Omental fat pad (tissue), 4 donors: Measurements from ENCODE around the gene ULBP3. TPM values are rescaled to one million over a fixed set of nuclear protein-coding genes. Genes with fewer than 3 reads are reported as not detected.

Experiments used
- ATAC-seq: fragments of 150-250 bp; one replicate; pipeline ENCODE4 v1.9.1; 2016; ENCODE audit warnings: mild to moderate bottlenecking, moderate library complexity; ENCODE audit not compliant: low FRiP score
- DNase-seq: peaks from one replicate; pipeline ENCODE4 v3.0.0-alpha.2; 2019; ENCODE audit warnings: low spot score
- total RNA-seq, 4 donors: library from RNA; depleted of rRNA; stranded (reverse); fragments of >200 nt; gene quantifications; one replicate each; pipeline ENCODE4 v1.1.0, GENCODE V29; 2016
- TF ChIP-seq, protein P1 (sequence below), 3 donors: fragments of 450-650 bp; IDR thresholded peaks; one replicate each; pipeline ENCODE4 v1.5.1; 2016 to 2017; ENCODE audit warnings: antibody characterized with exemption in 3 of 3, mild to moderate bottlenecking in 3 of 3, moderate library complexity in 2 of 3

The ULBP3 gene
- total RNA-seq, 4 donors from 2014 or later, result 1.7 to 3.5 (median 2.2) TPM

DNA sequence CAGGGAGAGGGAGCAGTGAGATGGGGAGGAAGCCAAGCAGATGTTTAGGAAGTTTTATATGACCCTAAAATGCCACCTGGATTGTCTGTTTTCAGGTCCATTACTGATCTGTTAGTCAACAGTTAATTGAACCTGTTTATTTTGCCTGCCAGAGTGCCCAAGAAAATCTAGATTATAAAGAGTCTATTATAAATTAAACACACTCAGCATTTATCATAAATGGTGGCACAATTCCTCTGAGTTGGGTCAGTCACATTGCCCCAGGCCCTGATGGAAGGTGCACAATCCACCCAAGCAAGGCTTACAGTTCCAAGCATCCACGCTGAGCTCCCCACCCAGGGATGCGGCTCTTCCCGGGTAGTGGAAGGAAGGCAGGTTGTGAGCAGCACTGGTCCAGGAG, 21.4 kb upstream of the ULBP3 start:
- DNase-seq, result no peak
- TF ChIP-seq, protein P1, sequence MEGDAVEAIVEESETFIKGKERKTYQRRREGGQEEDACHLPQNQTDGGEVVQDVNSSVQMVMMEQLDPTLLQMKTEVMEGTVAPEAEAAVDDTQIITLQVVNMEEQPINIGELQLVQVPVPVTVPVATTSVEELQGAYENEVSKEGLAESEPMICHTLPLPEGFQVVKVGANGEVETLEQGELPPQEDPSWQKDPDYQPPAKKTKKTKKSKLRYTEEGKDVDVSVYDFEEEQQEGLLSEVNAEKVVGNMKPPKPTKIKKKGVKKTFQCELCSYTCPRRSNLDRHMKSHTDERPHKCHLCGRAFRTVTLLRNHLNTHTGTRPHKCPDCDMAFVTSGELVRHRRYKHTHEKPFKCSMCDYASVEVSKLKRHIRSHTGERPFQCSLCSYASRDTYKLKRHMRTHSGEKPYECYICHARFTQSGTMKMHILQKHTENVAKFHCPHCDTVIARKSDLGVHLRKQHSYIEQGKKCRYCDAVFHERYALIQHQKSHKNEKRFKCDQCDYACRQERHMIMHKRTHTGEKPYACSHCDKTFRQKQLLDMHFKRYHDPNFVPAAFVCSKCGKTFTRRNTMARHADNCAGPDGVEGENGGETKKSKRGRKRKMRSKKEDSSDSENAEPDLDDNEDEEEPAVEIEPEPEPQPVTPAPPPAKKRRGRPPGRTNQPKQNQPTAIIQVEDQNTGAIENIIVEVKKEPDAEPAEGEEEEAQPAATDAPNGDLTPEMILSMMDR (IDR thresholded peaks at IDR 0.05), result no peak
- no peak for ATAC-seq

DNA sequence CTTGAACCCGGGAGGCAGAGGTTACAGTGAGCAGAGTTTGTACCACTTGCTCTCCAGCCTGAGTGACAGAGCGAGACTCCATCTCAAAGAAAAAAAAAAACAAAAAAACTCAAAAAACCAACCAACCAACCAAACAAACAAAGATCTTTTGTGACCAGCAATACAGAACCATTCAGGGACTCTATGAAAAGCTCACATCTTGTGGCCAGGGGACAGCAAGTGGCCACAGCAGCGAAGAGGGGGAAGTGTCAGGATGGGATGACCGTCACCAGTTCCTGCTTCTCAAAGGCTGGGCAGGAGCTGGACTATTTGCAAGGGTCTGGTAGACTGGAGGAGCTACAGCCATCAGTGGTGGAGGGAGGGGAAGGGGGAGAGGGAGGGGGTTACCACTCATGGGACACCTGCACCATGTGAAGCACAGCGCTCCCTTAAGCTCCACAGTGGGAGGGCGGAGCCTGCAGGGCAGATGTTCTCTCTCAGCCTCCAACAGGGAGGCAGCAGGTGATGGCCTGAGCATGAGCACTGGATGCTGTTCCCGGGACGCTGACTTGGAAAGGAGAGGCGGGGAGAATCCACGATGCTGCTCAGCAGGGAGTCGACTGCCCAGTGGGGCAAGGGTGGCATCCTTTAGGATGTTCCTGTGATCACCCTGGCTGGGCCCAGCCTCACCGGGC, 19.7 kb upstream of the ULBP3 start:
- no peak for DNase-seq
- no peak for ATAC-seq
- TF ChIP-seq, protein P1 (IDR thresholded peaks at IDR 0.05), result no peak

DNA sequence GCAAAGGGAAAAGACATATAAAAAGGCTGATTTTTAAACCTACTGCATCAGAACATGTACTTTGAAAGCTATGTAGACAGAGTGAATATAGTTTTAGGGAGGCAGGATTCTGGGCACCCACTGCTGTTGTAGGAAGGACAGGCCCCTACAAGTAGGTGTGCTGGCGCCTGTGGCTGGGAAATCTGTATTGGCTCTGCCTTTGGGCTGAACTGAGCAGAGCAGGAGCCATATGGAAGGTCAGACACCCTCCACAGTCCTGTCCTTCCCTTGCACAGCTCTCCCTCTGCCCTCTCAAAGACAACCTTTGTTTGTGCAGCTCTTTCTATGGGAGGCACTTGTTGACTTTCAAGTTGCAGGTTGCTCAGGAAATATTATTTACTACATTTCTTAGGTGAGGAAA, 18.4 kb upstream of the ULBP3 start:
- ATAC-seq (no peak), DNase-seq (no peak)
- TF ChIP-seq, protein P1 (IDR thresholded peaks at IDR 0.05), result no peak

DNA sequence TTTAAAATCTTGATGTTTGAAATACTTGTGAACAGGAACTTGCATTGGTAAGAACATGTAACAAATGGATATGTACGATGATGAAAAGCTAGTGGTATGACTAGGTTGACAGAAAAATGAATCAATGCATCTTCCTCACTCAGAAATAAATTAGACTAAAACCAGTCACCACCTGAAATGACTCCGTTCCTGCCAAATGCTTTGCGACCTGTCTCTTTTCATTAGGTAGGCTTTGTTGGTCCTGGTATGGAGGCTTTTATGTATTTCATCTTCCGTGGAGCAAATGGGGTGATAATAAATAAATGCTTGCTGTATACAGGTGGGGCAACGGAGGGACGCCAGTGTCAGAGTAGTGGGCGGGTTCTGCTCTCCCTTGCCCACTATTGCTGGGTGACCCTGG, 17.1 kb upstream of the ULBP3 start:
- TF ChIP-seq, protein P1 (IDR thresholded peaks at IDR 0.05), result no peak
- ATAC-seq (no peak), DNase-seq (no peak)

DNA sequence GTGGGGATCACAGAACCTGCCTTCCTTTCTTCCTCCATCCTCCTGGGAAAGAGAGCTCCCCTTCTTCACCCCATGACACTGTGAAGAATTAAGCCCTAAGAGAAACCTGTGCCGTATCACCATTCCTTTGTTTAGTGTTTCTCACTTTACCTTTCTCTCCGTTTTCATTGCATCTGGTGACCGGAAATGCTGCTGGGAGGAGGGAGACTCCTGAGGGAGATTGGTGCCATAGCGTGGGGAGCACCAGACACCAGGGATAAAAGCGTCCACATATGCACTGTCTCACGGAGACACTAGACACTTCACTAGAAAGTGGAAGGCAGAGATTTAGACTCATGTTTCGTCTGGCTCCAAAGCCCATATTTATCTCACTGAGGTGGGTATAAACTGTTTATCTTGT, 15.5 kb upstream of the ULBP3 start:
- DNase-seq (no peak), ATAC-seq (no peak)
- TF ChIP-seq, protein P1 (IDR thresholded peaks at IDR 0.05), result no peak

DNA sequence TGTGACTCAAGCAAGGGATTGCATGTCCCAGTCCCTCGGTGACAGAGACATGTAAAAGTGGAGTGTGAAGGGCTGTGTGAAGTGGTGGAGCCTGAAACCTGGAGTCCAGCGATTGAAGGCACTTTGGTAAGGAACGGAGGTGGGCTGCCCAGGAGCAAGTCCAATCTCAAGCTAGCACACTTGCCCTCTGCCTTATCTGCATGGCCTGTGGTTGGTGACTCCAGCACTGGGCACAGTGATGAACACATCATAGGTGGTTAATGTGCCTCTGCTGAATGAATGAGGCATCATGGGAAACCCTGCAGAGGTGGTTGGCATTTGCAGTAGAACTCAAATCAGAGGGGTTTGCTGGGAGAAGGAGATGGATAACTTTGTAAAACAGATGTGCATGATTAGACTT, 14.9 kb upstream of the ULBP3 start:
- DNase-seq (no peak), ATAC-seq (no peak)
- TF ChIP-seq, protein P1 (IDR thresholded peaks at IDR 0.05), result no peak

DNA sequence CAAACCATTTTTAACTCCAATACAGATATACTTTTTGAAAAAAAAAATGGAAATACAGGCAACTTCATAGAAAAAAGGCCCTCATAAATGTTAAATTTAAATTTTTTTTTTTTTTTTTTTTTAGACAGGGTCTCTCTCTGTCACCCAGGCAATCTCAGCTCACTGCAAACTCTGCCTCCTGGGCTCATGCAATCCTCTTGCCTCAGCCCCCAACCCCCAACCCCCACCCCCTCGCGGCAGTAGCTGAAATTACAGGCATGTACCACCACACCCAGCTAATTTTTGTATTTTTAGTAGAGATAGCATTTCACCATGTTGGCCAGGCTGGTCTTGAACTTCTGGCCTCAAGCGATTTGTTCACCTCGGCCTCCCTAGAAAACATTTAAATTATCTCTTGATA, 12.8 kb upstream of the ULBP3 start:
- DNase-seq, result no peak
- TF ChIP-seq, protein P1 (IDR thresholded peaks at IDR 0.05), result no peak

More for the DNA sequence above, 12.8 kb upstream of the ULBP3 start:
- no peak for ATAC-seq
